OCI-LY3 (cell line): ENCODE data around the gene TBPL2.

Source experiments
- H2AFZ ChIP-seq: fragments of 200-600, 300-600 bp; shearing (Covaris generic); 2 replicates; pipeline ENCODE4 v1.6.0; 2014; ENCODE audit warnings: antibody characterized with exemption, low read depth, low read length
- H3K27ac ChIP-seq: fragments of 200-600, 300-600 bp; sonication (generic); 2 replicates; pipeline ENCODE4 v1.5.1; 2014; ENCODE audit warnings: mild to moderate bottlenecking, low read length, moderate library complexity, mixed read lengths
- H3K27me3 ChIP-seq: fragments of 200-600, 300-600 bp; sonication (generic); 2 replicates; pipeline ENCODE4 v1.6.1; 2014; ENCODE audit warnings: low read depth, low read length, mixed read lengths
- H3K36me3 ChIP-seq: fragments of 200-600, 300-600 bp; sonication (generic); replicated peaks from 2 replicates; pipeline ENCODE3; 2014; ENCODE audit warnings: low read depth, low read length, mixed read lengths
- H3K4me1 ChIP-seq: fragments of 300-600, 200-600 bp; sonication (generic); 2 replicates; pipeline ENCODE4 v1.6.1; 2014; ENCODE audit warnings: low read length, mixed read lengths
- H3K4me2 ChIP-seq: fragments of 200-600, 300-600 bp; sonication (generic); 2 replicates; pipeline ENCODE4 v1.6.1; 2014; ENCODE audit warnings: low read length, mixed read lengths
- H3K4me3 ChIP-seq: fragments of 300-600, 200-600 bp; sonication (generic); 2 replicates; pipeline ENCODE4 v1.5.1; 2014; ENCODE audit warnings: antibody characterized with exemption, mild to moderate bottlenecking, low read length, moderate library complexity
- H3K79me2 ChIP-seq: fragments of 300-600, 200-600 bp; shearing (Covaris generic); 2 replicates; pipeline ENCODE4 v1.6.1; 2014; ENCODE audit warnings: mild to moderate bottlenecking, low read length, mixed read lengths
- H3K9ac ChIP-seq: fragments of 300-600, 200-600 bp; shearing (Covaris generic); 2 replicates; pipeline ENCODE4 v1.6.0; 2014; ENCODE audit warnings: mild to moderate bottlenecking, low read length, moderate library complexity
- H3K9me3 ChIP-seq: fragments of 200-600, 300-600 bp; shearing (Covaris generic); 2 replicates; pipeline ENCODE4 v1.6.1; 2014; ENCODE audit warnings: low read length, mixed read lengths; ENCODE audit not compliant: insufficient read depth
- H4K20me1 ChIP-seq: fragments of 200-600, 300-600 bp; sonication (generic); 2 replicates; pipeline ENCODE4 v1.6.1; 2016; ENCODE audit warnings: low read length, mixed read lengths; ENCODE audit not compliant: insufficient read depth
- CTCF ChIP-seq: fragments of 200-600, 300-600 bp; sonication (generic); IDR thresholded peaks from 2 replicates; pipeline ENCODE4 v1.5.1; 2014; ENCODE audit warnings: antibody characterized with exemption, low read length, low read depth
- EZH2phosphoT487 ChIP-seq: fragments of 200-600 bp; shearing (Covaris generic); IDR thresholded peaks from 2 replicates; pipeline ENCODE4 v1.6.1; 2018; ENCODE audit warnings: antibody characterized with exemption, mixed run types, low read depth

TBPL2 gene

GRCh38 chr14:55366271-55366670, 74.1 kb downstream of the TBPL2 start:
- TF ChIP-seq EZH2phosphoT487 (no peak), CTCF (no peak)

More at GRCh38 chr14:55366271-55366670, 74.1 kb downstream of the TBPL2 start:
- Histone ChIP-seq H3K4me3 (no peak overlapping the region), H3K4me1 (no peaks in the 10 kb centered on the region), H4K20me1 (no peaks in the 10 kb centered on the region; the same call in 1 of the 2 replicates), H3K79me2 (no peaks in the 10 kb centered on the region), H2AFZ (no peak overlapping the region), H3K27me3 (no peaks in the 10 kb centered on the region), H3K27ac (no peak overlapping the region), H3K4me2 (no peak overlapping the region), H3K9ac (no peak overlapping the region), H3K36me3 (peaks cover 14% of the 10 kb centered on the region), H3K9me3 (no peaks in the 10 kb centered on the region)
